GM12865 (cell line): ENCODE results near the gene POSTN.
"Not testable (repeated sequence)": the region's sequence is repeated elsewhere in the genome, so short reads cannot be mapped to it uniquely, and the experiment has no call there.

ENCODE experiments used
- DNase-seq: peaks from one replicate; pipeline ENCODE4 v3.0.0; 2010; ENCODE audit warnings: low read depth
- H3K4me3 ChIP-seq: 2 replicates; pipeline ENCODE4 v1.5.1; 2011; ENCODE audit warnings: mild to moderate bottlenecking, low read depth, low read length, control low read depth
- CTCF ChIP-seq: IDR thresholded peaks from 2 replicates; pipeline ENCODE4 v1.5.1; 2011; ENCODE audit warnings: low read length, control low read depth, low read depth, inconsistent platforms; ENCODE audit not compliant: insufficient read depth; ENCODE audit errors: missing control alignments

POSTN gene

GRCh38 chr13:37599519-37599918, 951 bp upstream of the POSTN start:
- H3K4me3 ChIP-seq, result no peak overlapping the region
- no peak for TF ChIP-seq CTCF
- DNase-seq, result no peak

GRCh38 chr13:37597477-37598025, 1.0 kb downstream of the POSTN start:
- H3K4me3 ChIP-seq, result no peak overlapping the region
- DNase-seq, result no peak
- no peak for TF ChIP-seq CTCF

GRCh38 chr13:37596805-37597204, 1.8 kb downstream of the POSTN start:
- H3K4me3 ChIP-seq, result no peak overlapping the region
- no peak for TF ChIP-seq CTCF
- DNase-seq, result no peak

GRCh38 chr13:37595162-37595561, 3.4 kb downstream of the POSTN start:
- TF ChIP-seq CTCF, result no peak
- H3K4me3 ChIP-seq, result no peak overlapping the region
- no peak for DNase-seq

- TF ChIP-seq CTCF, result no peak
- H3K4me3 ChIP-seq, result no peak overlapping the region
- no peak for DNase-seq
Measured at GRCh38 chr13:37594550-37594949, 4.0 kb downstream of the POSTN start.

- not testable (repeated sequence) for DNase-seq, H3K4me3 ChIP-seq
Measured at GRCh38 chr13:37589381-37589780, 9.2 kb downstream of the POSTN start.

- no peak for TF ChIP-seq CTCF
Measured at GRCh38 chr13:37587236-37587635, 11.3 kb downstream of the POSTN start.

More at GRCh38 chr13:37587236-37587635, 11.3 kb downstream of the POSTN start:
- H3K4me3 ChIP-seq, result no peak overlapping the region
- no peak for DNase-seq
